ENCODE data around the gene VARS2.

Gene VARS2

DNA sequence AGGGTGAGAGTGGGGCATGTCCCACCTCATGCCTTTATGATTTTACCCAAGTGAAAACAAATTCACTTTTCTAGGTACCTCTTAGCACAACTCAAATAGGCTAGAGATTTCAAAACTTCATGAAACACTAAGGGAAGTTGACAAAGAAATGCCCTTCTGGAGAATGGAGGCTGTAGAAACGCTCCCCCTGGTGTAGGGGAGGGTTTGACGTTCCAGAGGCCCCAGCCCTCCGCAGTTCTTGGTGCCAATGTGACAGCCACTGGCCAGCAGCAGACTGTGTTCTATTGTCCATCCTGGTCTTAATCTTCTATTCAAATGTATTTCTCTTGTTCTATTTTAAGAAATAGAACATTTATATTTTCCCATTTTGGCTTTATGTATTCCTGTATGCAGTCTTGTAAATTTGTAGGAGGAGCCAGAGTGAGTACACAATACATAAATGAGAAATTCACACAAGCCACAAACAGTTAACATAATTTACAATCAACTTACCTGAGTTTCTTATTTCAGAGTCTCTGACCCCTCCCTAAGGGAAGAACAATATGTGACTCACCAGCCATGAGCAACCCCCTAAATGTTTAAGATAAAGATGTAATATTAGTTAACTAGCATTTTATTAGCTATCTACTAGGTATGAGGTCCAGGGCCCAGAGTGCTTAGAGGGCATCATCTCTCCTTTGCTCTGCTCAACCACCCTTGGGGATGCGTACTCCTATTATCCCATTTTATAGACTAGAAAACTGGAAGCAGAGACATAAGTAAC, 60.6 kb downstream of the VARS2 start:
- Histone ChIP-seq H3K4me2 (ENCODE audit: low read length) (no peak overlapping the region), H3K36me3 (replicated peaks; ENCODE audit: low read depth, low read length) (no peaks in the 10 kb centered on the region), H3K9me3 (ENCODE audit: insufficient read depth, low read length) (no peaks in the 10 kb centered on the region), H3K4me1 (ENCODE audit: low read length) (peaks cover 3% of the 10 kb centered on the region; the same call in 1 of the 2 replicates), H3K9ac (ENCODE audit: low read length) (no peak overlapping the region), H3K27ac (ENCODE audit: low read length) (no peak overlapping the region), H3K27me3 (ENCODE audit: low read depth, low read length) (peaks cover 11% of the 10 kb centered on the region; the same call in 1 of the 2 replicates), H3K4me3 (ENCODE audit: low read length) (no peak overlapping the region), H4K20me1 (ENCODE audit: insufficient read depth, low read length) (no peaks in the 10 kb centered on the region), H2AFZ (ENCODE audit: low read depth, low read length) (no peak overlapping the region), H3K79me2 (ENCODE audit: low read length) (no peaks in the 10 kb centered on the region)
- TF ChIP-seq, protein P1, sequence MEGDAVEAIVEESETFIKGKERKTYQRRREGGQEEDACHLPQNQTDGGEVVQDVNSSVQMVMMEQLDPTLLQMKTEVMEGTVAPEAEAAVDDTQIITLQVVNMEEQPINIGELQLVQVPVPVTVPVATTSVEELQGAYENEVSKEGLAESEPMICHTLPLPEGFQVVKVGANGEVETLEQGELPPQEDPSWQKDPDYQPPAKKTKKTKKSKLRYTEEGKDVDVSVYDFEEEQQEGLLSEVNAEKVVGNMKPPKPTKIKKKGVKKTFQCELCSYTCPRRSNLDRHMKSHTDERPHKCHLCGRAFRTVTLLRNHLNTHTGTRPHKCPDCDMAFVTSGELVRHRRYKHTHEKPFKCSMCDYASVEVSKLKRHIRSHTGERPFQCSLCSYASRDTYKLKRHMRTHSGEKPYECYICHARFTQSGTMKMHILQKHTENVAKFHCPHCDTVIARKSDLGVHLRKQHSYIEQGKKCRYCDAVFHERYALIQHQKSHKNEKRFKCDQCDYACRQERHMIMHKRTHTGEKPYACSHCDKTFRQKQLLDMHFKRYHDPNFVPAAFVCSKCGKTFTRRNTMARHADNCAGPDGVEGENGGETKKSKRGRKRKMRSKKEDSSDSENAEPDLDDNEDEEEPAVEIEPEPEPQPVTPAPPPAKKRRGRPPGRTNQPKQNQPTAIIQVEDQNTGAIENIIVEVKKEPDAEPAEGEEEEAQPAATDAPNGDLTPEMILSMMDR (IDR thresholded peaks at IDR 0.05; ENCODE audit: low read depth, low read length), result no peak
- TF ChIP-seq EZH2phosphoT487 (IDR thresholded peaks at IDR 0.05; ENCODE audit: low read depth), result no peak
